Measurements from ENCODE around the gene DNAH8. TPM values are rescaled to one million over a fixed set of nuclear protein-coding genes. Genes with fewer than 3 reads are reported as not detected.

The DNAH8 gene
- polyA plus RNA-seq, 1 of the 3 experiments (the other 2 are of a cell fraction) = not detected

DNA sequence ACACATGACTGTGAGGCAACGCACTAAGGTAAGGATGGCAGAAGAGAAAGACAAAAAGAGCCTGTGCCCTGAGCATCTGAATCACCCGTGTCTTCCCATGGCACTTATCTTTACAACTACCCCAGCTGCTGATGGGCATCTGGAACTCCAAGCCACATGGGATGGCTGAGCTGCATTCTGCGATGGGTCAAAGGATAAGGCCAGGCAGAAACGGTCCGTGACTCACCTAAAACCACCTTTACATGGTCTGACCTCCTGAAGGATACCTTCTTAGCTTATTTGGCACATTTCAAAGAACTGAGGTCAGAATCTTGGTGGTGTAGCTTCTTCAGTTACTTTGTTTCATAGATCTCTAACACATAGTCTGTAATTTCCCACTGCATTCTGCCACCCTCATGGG, 99.7 kb downstream of the DNAH8 start (continued):
- TF ChIP-seq, protein P1, sequence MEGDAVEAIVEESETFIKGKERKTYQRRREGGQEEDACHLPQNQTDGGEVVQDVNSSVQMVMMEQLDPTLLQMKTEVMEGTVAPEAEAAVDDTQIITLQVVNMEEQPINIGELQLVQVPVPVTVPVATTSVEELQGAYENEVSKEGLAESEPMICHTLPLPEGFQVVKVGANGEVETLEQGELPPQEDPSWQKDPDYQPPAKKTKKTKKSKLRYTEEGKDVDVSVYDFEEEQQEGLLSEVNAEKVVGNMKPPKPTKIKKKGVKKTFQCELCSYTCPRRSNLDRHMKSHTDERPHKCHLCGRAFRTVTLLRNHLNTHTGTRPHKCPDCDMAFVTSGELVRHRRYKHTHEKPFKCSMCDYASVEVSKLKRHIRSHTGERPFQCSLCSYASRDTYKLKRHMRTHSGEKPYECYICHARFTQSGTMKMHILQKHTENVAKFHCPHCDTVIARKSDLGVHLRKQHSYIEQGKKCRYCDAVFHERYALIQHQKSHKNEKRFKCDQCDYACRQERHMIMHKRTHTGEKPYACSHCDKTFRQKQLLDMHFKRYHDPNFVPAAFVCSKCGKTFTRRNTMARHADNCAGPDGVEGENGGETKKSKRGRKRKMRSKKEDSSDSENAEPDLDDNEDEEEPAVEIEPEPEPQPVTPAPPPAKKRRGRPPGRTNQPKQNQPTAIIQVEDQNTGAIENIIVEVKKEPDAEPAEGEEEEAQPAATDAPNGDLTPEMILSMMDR (IDR thresholded peaks at IDR 0.05) = no peak

GRCh38 chr6:38815250-38815649, 100.1 kb downstream of the DNAH8 start:
- ChIA-PET CTCF (interaction anchor here (1.0 to 2.1 kb wide), 2 partner anchors 57 to 118 kb away, joined by 3 to 6 read pairs; no protein-coding TSS in a partner anchor), POLR2A (no interaction called here)
- TF ChIP-seq, protein P2, sequence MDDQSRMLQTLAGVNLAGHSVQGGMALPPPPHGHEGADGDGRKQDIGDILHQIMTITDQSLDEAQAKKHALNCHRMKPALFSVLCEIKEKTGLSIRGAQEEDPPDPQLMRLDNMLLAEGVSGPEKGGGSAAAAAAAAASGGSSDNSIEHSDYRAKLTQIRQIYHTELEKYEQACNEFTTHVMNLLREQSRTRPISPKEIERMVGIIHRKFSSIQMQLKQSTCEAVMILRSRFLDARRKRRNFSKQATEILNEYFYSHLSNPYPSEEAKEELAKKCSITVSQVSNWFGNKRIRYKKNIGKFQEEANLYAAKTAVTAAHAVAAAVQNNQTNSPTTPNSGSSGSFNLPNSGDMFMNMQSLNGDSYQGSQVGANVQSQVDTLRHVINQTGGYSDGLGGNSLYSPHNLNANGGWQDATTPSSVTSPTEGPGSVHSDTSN (IDR thresholded peaks at IDR 0.05) = no peak
- no peak for TF ChIP-seq JUND (IDR thresholded peaks at IDR 0.05)
- no peak for TF ChIP-seq EP300 (IDR thresholded peaks at IDR 0.05; ENCODE audit: borderline replicate concordance in 1 of 2, low read depth in 1 of 2, low read length in 1 of 2)
- no peak for TF ChIP-seq EZH2phosphoT487 (IDR thresholded peaks at IDR 0.05; ENCODE audit: borderline replicate concordance, low read depth)
- TF ChIP-seq CHD2 (IDR thresholded peaks at IDR 0.05; ENCODE audit: low read length, partially characterized antibody) = no peak
- TF ChIP-seq TCF12 (IDR thresholded peaks at IDR 0.05) = no peak
- TF ChIP-seq RAD21 (IDR thresholded peaks at IDR 0.05; ENCODE audit: low read length) = no peak
- TF ChIP-seq RXRA (IDR thresholded peaks at IDR 0.05; ENCODE audit: borderline replicate concordance, low read depth) = no peak
- TF ChIP-seq, protein P3, sequence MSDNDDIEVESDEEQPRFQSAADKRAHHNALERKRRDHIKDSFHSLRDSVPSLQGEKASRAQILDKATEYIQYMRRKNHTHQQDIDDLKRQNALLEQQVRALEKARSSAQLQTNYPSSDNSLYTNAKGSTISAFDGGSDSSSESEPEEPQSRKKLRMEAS (IDR thresholded peaks at IDR 0.05; ENCODE audit: low read depth) = no peak
- no peak for TF ChIP-seq SMC3 (IDR thresholded peaks at IDR 0.05; ENCODE audit: low read depth, low read length)
- TF ChIP-seq TAF1 (IDR thresholded peaks at IDR 0.05; ENCODE audit: borderline replicate concordance, low read depth, low read length) = no peak
- TF ChIP-seq, protein P1 (IDR thresholded peaks at IDR 0.05) = no peak
- no peak for TF ChIP-seq YY1 (IDR thresholded peaks at IDR 0.05; ENCODE audit: low read depth)
- TF ChIP-seq NRF1 (IDR thresholded peaks at IDR 0.05; ENCODE audit: low read depth, low read length) = no peak
- TF ChIP-seq, protein P4, sequence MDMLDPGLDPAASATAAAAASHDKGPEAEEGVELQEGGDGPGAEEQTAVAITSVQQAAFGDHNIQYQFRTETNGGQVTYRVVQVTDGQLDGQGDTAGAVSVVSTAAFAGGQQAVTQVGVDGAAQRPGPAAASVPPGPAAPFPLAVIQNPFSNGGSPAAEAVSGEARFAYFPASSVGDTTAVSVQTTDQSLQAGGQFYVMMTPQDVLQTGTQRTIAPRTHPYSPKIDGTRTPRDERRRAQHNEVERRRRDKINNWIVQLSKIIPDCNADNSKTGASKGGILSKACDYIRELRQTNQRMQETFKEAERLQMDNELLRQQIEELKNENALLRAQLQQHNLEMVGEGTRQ (IDR thresholded peaks at IDR 0.05; ENCODE audit: borderline replicate concordance, low read depth, low read length) = no peak
- no peak for TF ChIP-seq NFIC (IDR thresholded peaks at IDR 0.05; ENCODE audit: borderline replicate concordance)
- TF ChIP-seq FOXM1 (IDR thresholded peaks at IDR 0.05; ENCODE audit: low read depth) = no peak
- TF ChIP-seq TEAD4 (IDR thresholded peaks at IDR 0.05; ENCODE audit: borderline replicate concordance, insufficient read depth) = no peak
- TF ChIP-seq FOSL2 (IDR thresholded peaks at IDR 0.05; ENCODE audit: borderline replicate concordance, low read depth) = no peak
- no peak for TF ChIP-seq ELF1 (IDR thresholded peaks at IDR 0.05)
- Histone ChIP-seq H3K79me2 (ENCODE audit: insufficient read depth) (no peaks in the 10 kb centered on the region), H3K27ac (ENCODE audit: low read depth in 2 of 2, low read length in 1 of 2) (no peak overlapping the region), H3K9me3 (no peaks in the 10 kb centered on the region), H4K20me1 (ENCODE audit: insufficient read depth) (no peaks in the 10 kb centered on the region), H3K9ac (no peak overlapping the region), H3K27me3 (ENCODE audit: insufficient read depth) (no peaks in the 10 kb centered on the region), H3K4me2 (no peak overlapping the region), H3K4me3 (ENCODE audit: low read depth in 2 of 2, low read length in 1 of 2) (no peak overlapping the region), H3K9me2 (no peaks in the 10 kb centered on the region), H3K4me1 (ENCODE audit: control insufficient read depth in 1 of 2, insufficient read depth in 2 of 2, low read depth in 1 of 2, low read length in 1 of 2) (peaks cover 0 to 11% of the 10 kb centered on the region in 2 experiments; a peak in 2 of 4 replicates), H3K36me3 (replicated peaks in 1 of 2; ENCODE audit: control insufficient read depth in 1 of 2, insufficient read depth in 2 of 2, low read length in 1 of 2) (no peaks in the 10 kb centered on the region), H3F3A (replicated peaks; ENCODE audit: insufficient read depth) (no peaks in the 10 kb centered on the region), H2AFZ (ENCODE audit: low read depth) (no peak overlapping the region)
- DNase-seq = no peak
- WGBS (ENCODE audit: low lambda C conversion rate) = 71% methylated on average over 8 of the region's 8 CpGs
